ENCODE results near the gene CCDC107.

CCDC107 gene

GRCh38 chr9:35682520-35683315 lies 24.6 kb downstream of the CCDC107 start:
- Histone ChIP-seq H3K4me3 (ENCODE audit: low read depth in 1 of 2, low read length in 2 of 2) (no peak overlapping the region), H3K27me3 (ENCODE audit: control insufficient read depth in 1 of 2, insufficient read depth in 2 of 2, low read length in 2 of 2) (no peaks in the 10 kb centered on the region), H3K27ac (ENCODE audit: low read depth, low read length) (no peak overlapping the region), H3K9ac (ENCODE audit: low read depth in 1 of 2, low read length in 2 of 2) (no peak overlapping the region), H3K36me3 (ENCODE audit: control insufficient read depth in 1 of 2, insufficient read depth in 2 of 2, low read length in 2 of 2) (no peaks in the 10 kb centered on the region), H3K9me3 (ENCODE audit: control insufficient read depth in 1 of 2, low read length in 2 of 2) (no peaks in the 10 kb centered on the region), H3K4me1 (ENCODE audit: control insufficient read depth in 1 of 2, insufficient read depth in 2 of 2, low read length in 2 of 2) (no peaks in the 10 kb centered on the region)

GRCh38 chr9:35683323-35683722 lies 25.2 kb downstream of the CCDC107 start:
- no peaks in the 10 kb centered on the region for H3K36me3 ChIP-seq (ENCODE audit: control insufficient read depth in 1 of 2, insufficient read depth in 2 of 2, low read length in 2 of 2)
- peaks cover 3 to 4% of the 10 kb centered on the region in 2 donors for H3K4me1 ChIP-seq (ENCODE audit: control insufficient read depth in 1 of 2, insufficient read depth in 2 of 2, low read length in 2 of 2)
- H3K27me3 ChIP-seq (ENCODE audit: control insufficient read depth in 1 of 2, insufficient read depth in 2 of 2, low read length in 2 of 2), result no peaks in the 10 kb centered on the region
- H3K9me3 ChIP-seq (ENCODE audit: control insufficient read depth in 1 of 2, low read length in 2 of 2), result no peaks in the 10 kb centered on the region
- no peak overlapping the region for H3K27ac ChIP-seq (ENCODE audit: low read depth, low read length)
- no peak overlapping the region for H3K9ac ChIP-seq (ENCODE audit: low read depth in 1 of 2, low read length in 2 of 2)
- H3K4me3 ChIP-seq (ENCODE audit: low read depth in 1 of 2, low read length in 2 of 2), result no peak overlapping the region

DNA sequence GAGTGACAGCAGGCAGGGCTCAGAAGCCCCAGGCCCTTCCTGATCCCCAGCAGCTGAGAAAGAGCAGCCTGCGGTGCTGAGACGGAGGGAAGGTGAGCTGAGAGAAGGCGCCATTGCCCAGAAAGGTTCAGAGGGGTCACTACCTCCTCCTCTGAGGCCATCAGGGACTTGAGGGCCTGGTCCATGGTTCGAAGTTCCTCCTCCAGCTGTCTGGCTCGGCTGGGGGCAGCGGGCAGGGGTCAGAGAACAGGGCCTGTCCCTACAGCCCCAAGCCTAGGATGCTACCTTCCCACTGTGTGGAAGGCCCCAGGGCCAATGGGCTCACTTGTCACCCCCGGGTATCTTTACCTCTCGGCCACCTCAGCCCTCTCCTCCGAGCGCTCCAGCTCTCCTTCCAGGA lies 26.8 kb downstream of the CCDC107 start:
- Histone ChIP-seq H3K27me3 (ENCODE audit: control insufficient read depth in 1 of 2, insufficient read depth in 2 of 2, low read length in 2 of 2) (no peaks in the 10 kb centered on the region), H3K36me3 (ENCODE audit: control insufficient read depth in 1 of 2, insufficient read depth in 2 of 2, low read length in 2 of 2) (no peaks in the 10 kb centered on the region), H3K27ac (ENCODE audit: low read depth, low read length) (no peak overlapping the region), H3K4me1 (ENCODE audit: control insufficient read depth in 1 of 2, insufficient read depth in 2 of 2, low read length in 2 of 2) (peaks cover 15% of the 10 kb centered on the region in 2 donors), H3K9me3 (ENCODE audit: control insufficient read depth in 1 of 2, low read length in 2 of 2) (no peaks in the 10 kb centered on the region), H3K9ac (ENCODE audit: low read depth in 1 of 2, low read length in 2 of 2) (no peak overlapping the region), H3K4me3 (ENCODE audit: low read depth in 1 of 2, low read length in 2 of 2) (no peak overlapping the region)

- peaks cover 15 to 20% of the 10 kb centered on the region in 2 donors for H3K4me1 ChIP-seq (ENCODE audit: control insufficient read depth in 1 of 2, insufficient read depth in 2 of 2, low read length in 2 of 2)
- H3K27ac ChIP-seq (ENCODE audit: low read depth, low read length), result no peak overlapping the region
- no peaks in the 10 kb centered on the region for H3K36me3 ChIP-seq (ENCODE audit: control insufficient read depth in 1 of 2, insufficient read depth in 2 of 2, low read length in 2 of 2)
- H3K4me3 ChIP-seq (ENCODE audit: low read depth in 1 of 2, low read length in 2 of 2), result no peak overlapping the region
- H3K9ac ChIP-seq (ENCODE audit: low read depth in 1 of 2, low read length in 2 of 2), result no peak overlapping the region
- no peaks in the 10 kb centered on the region for H3K9me3 ChIP-seq (ENCODE audit: control insufficient read depth in 1 of 2, low read length in 2 of 2)
- H3K27me3 ChIP-seq (ENCODE audit: control insufficient read depth in 1 of 2, insufficient read depth in 2 of 2, low read length in 2 of 2), result no peaks in the 10 kb centered on the region
These were observed 27.4 kb downstream of the CCDC107 start for GRCh38 chr9:35685506-35685905.

DNA sequence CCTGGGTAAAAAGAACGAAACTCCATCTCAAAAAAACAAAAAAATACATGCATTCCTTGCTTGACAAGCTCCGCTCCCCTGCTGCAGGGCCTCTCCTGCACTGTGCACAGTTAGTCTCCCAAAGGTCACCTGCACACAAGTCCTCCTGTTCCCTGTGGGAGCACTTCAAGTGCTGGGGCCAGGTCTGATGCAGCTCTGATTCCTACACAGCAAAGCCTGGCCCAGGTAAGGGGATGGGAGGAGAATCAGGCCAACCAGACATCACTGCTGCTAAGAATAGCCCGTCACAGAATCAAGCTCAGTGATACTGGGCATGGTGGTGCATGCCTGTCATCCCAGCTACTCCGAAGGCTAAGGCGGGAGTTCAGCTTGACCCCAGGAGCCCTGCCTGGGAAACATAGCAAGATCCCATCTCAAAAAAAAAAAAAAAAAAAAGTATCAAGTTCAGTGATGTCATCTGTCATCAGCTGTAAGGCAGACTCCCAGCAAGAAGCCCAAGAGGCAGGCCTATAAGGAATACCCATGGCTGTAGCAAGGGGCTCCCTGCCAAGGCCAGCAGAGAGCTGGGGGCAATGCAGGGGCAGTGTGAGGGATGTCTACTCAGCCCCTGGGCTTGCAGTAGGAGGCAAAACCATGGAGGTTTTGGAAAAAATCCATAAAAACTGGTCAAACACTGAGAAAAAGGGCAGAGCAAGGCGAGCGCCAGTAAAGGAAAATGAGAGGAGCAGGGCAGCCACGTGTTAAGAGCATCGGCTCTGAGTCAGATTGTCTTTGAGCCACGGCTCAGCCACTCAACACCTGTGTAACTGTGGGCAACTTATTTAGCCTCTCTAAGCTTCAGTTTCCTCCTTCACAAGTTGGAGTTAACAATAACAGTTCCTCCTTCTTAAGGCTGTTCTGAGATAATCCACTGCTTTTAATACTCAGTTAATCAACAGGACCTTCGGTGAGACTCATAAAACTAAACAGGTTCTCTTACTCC lies 28.4 kb downstream of the CCDC107 start:
- peaks cover 15 to 22% of the 10 kb centered on the region in 2 donors for H3K4me1 ChIP-seq (ENCODE audit: control insufficient read depth in 1 of 2, insufficient read depth in 2 of 2, low read length in 2 of 2)
- no peak overlapping the region for H3K27ac ChIP-seq (ENCODE audit: low read depth, low read length)
- no peaks in the 10 kb centered on the region for H3K9me3 ChIP-seq (ENCODE audit: control insufficient read depth in 1 of 2, low read length in 2 of 2)
- H3K9ac ChIP-seq (ENCODE audit: low read depth in 1 of 2, low read length in 2 of 2), result no peak overlapping the region
- H3K4me3 ChIP-seq (ENCODE audit: low read depth in 1 of 2, low read length in 2 of 2), result no peak overlapping the region
- H3K36me3 ChIP-seq (ENCODE audit: control insufficient read depth in 1 of 2, insufficient read depth in 2 of 2, low read length in 2 of 2), result no peaks in the 10 kb centered on the region
- H3K27me3 ChIP-seq (ENCODE audit: control insufficient read depth in 1 of 2, insufficient read depth in 2 of 2, low read length in 2 of 2), result no peaks in the 10 kb centered on the region

DNA sequence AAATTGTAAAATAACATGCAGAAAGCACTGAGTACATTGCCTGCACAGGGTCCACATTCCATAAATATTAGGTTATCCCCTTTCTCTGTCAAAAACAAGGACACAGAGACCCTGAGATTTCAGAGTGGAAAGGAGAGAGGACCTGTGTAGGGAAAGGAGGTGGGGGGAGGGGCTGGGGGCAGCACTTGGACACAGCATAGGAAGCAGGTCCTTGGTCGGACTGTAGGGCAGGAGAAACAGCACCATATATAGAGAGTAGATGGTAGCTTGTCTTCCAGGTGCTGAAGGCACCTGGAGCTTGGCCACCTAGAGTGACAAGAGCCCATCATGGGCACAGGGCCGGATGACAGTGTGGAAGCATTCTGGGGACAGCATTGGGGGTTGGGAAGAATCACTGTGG lies 29.2 kb downstream of the CCDC107 start:
- no peaks in the 10 kb centered on the region for H3K36me3 ChIP-seq (ENCODE audit: control insufficient read depth in 1 of 2, insufficient read depth in 2 of 2, low read length in 2 of 2)
- no peaks in the 10 kb centered on the region for H3K9me3 ChIP-seq (ENCODE audit: control insufficient read depth in 1 of 2, low read length in 2 of 2)
- no peak overlapping the region for H3K27ac ChIP-seq (ENCODE audit: low read depth, low read length)
- no peak overlapping the region for H3K9ac ChIP-seq (ENCODE audit: low read depth in 1 of 2, low read length in 2 of 2)
- no peaks in the 10 kb centered on the region for H3K27me3 ChIP-seq (ENCODE audit: control insufficient read depth in 1 of 2, insufficient read depth in 2 of 2, low read length in 2 of 2)
- no peak overlapping the region for H3K4me3 ChIP-seq (ENCODE audit: low read depth in 1 of 2, low read length in 2 of 2)
- H3K4me1 ChIP-seq (ENCODE audit: control insufficient read depth in 1 of 2, insufficient read depth in 2 of 2, low read length in 2 of 2), result peaks cover 15 to 22% of the 10 kb centered on the region in 2 donors

DNA sequence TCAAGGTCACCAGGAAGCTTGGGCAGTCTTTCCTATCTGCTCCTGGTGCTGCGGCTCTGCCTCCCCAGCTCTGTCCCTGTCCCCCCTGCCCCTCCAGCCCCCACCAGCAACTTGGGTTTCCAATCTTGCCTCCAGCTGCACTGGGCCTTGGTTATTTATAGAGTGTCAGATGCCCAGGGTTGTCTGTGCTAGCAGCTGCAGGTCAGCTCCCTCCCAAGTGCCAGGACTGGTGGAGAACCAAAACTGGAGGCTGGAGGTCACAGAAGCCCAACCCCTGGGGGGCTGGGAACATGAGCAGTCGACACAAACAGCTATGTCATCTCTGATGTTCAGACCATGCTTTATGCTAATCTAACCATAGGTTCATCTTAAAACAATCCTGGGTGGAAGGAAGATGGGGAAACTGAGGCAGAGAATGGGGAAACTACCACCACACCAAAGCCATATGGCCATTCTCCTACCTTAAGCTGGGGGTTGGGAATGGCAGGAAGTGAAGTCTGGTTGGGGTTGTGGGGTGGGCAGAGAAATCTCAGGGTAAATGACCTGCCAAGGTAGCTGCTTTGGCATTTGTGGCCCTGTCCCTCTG lies 30.0 kb downstream of the CCDC107 start:
- Histone ChIP-seq H3K4me3 (ENCODE audit: low read depth in 1 of 2, low read length in 2 of 2) (peak overlapping the region; percentile 55 to 75), H3K9ac (ENCODE audit: low read depth in 1 of 2, low read length in 2 of 2) (peak overlapping the region in 1 of 2 donors; percentile 18), H3K36me3 (ENCODE audit: control insufficient read depth in 1 of 2, insufficient read depth in 2 of 2, low read length in 2 of 2) (no peaks in the 10 kb centered on the region), H3K27ac (ENCODE audit: low read depth, low read length) (peak overlapping the region; percentile 18), H3K27me3 (ENCODE audit: control insufficient read depth in 1 of 2, insufficient read depth in 2 of 2, low read length in 2 of 2) (no peaks in the 10 kb centered on the region), H3K9me3 (ENCODE audit: control insufficient read depth in 1 of 2, low read length in 2 of 2) (no peaks in the 10 kb centered on the region), H3K4me1 (ENCODE audit: control insufficient read depth in 1 of 2, insufficient read depth in 2 of 2, low read length in 2 of 2) (peaks cover 15 to 22% of the 10 kb centered on the region in 2 donors)

- H3K27me3 ChIP-seq (ENCODE audit: control insufficient read depth in 1 of 2, insufficient read depth in 2 of 2, low read length in 2 of 2), result no peaks in the 10 kb centered on the region
- peak overlapping the region; percentile 51 to 69 for H3K9ac ChIP-seq (ENCODE audit: low read depth in 1 of 2, low read length in 2 of 2)
- no peaks in the 10 kb centered on the region for H3K9me3 ChIP-seq (ENCODE audit: control insufficient read depth in 1 of 2, low read length in 2 of 2)
- H3K27ac ChIP-seq (ENCODE audit: low read depth, low read length), result peak overlapping the region; percentile 64
- no peaks in the 10 kb centered on the region for H3K36me3 ChIP-seq (ENCODE audit: control insufficient read depth in 1 of 2, insufficient read depth in 2 of 2, low read length in 2 of 2)
- peaks cover 15 to 22% of the 10 kb centered on the region in 2 donors for H3K4me1 ChIP-seq (ENCODE audit: control insufficient read depth in 1 of 2, insufficient read depth in 2 of 2, low read length in 2 of 2)
- peak overlapping the region; percentile 55 to 75 for H3K4me3 ChIP-seq (ENCODE audit: low read depth in 1 of 2, low read length in 2 of 2)
These were observed 30.8 kb downstream of the CCDC107 start for GRCh38 chr9:35688558-35689541.

GRCh38 chr9:35689542-35690293 lies 31.6 kb downstream of the CCDC107 start, which contains the start of gene TPM2:
Gene TPM2, minus strand, starts transcription at chr9:35689925. Its CDS starts 108 bp downstream, at chr9:35689817.
- H3K27me3 ChIP-seq (ENCODE audit: control insufficient read depth in 1 of 2, insufficient read depth in 2 of 2, low read length in 2 of 2), result no peaks in the 10 kb centered on the region
- H3K4me1 ChIP-seq (ENCODE audit: control insufficient read depth in 1 of 2, insufficient read depth in 2 of 2, low read length in 2 of 2), result peaks cover 15 to 22% of the 10 kb centered on the region in 2 donors
- peak within 1 kb of the TSS; percentile 69 to 74 for H3K9ac ChIP-seq (ENCODE audit: low read depth in 1 of 2, low read length in 2 of 2)
- H3K27ac ChIP-seq (ENCODE audit: low read depth, low read length), result peak within 1 kb of the TSS; percentile 73
- H3K36me3 ChIP-seq (ENCODE audit: control insufficient read depth in 1 of 2, insufficient read depth in 2 of 2, low read length in 2 of 2), result no peaks in the 10 kb centered on the region
- H3K4me3 ChIP-seq (ENCODE audit: low read depth in 1 of 2, low read length in 2 of 2), result peak within 1 kb of the TSS; percentile 69 to 75
- no peaks in the 10 kb centered on the region for H3K9me3 ChIP-seq (ENCODE audit: control insufficient read depth in 1 of 2, low read length in 2 of 2)

All from duodenal mucosa (tissue), 2 donors.